Measurements from ENCODE around the gene FXR2. TPM values are rescaled to one million over a fixed set of nuclear protein-coding genes. Genes with fewer than 3 reads are reported as not detected.
"Not testable (repeated sequence)": the region's sequence is repeated elsewhere in the genome, so short reads cannot be mapped to it uniquely, and the experiment has no call there.

Gene FXR2
- total and polyA plus RNA-seq, 2 donors (not counting 3 experiments of a cell fraction or from before 2014, with no cell fraction given) = 40.1 to 48.9 TPM

DNA sequence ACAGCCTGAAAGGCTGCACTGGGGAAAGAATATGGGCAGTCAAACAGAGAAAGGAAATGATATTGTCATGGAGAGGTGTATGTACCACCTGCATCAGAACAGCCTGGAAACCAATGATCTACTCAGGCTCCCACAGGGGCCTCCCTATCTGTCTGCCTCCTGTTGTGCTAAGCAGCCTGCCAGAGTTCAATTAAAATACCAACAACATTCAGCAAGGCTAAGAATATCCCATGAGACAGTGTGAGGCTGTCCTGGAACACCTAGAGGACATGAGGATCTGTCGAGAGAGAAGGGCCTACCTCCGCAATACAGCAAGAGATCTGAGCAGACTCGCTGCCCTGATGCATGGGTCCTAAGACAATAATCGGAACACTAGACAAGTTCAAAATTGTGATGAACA is 8.4 kb downstream of the FXR2 start:
- no peak overlapping the region for H3K4me2 ChIP-seq (ENCODE audit: insufficient read depth, low read length)
- no peaks in the 10 kb centered on the region for H4K20me1 ChIP-seq (replicated peaks; ENCODE audit: control insufficient read depth, extremely low read depth, insufficient read depth, low read length)
- no peaks in the 10 kb centered on the region for H3K9me3 ChIP-seq (replicated peaks; ENCODE audit: control insufficient read depth, insufficient read depth, low read length)
- no peaks in the 10 kb centered on the region for H3K27me3 ChIP-seq (ENCODE audit: control insufficient read depth in 2 of 2, insufficient read depth in 2 of 2, low read length in 2 of 2)
- H3K9me1 ChIP-seq (replicated peaks; ENCODE audit: control insufficient read depth, extremely low read depth, insufficient read depth, low read length) = no peaks in the 10 kb centered on the region
- dilution Hi-C loops (cut with MboI; ENCODE audit: extremely low pct_ligation_motif_present, low sequenced_read_pairs) = no loop called here
- no peak overlapping the region for H3K9ac ChIP-seq (replicated peaks; ENCODE audit: extremely low read depth, insufficient read depth, low read length)
- H3K27ac ChIP-seq (ENCODE audit: insufficient read depth, low read depth, low read length) = no peak overlapping the region
- H3K36me3 ChIP-seq (ENCODE audit: control insufficient read depth in 2 of 2, extremely low read depth in 1 of 2, insufficient read depth in 2 of 2, low read length in 2 of 2) = peaks cover 7 to 21% of the 10 kb centered on the region in 2 experiments
- no peak overlapping the region for H2AFZ ChIP-seq (ENCODE audit: low read depth, low read length)
- intact Hi-C loops (cut with micrococcal nuclease) = no loop called here
- BruUV-seq (replicated peaks) = no TSS peak
- H3K79me2 ChIP-seq (ENCODE audit: control insufficient read depth, insufficient read depth, low read length) = peaks cover 23% of the 10 kb centered on the region
- CTCF ChIA-PET = interaction anchor here (0.9 kb wide), 1 partner anchor 8 kb away, joined by 3 read pairs; the partner anchor contains the start of gene FXR2
- no peak for FAIRE-seq
- DNase-seq (ENCODE audit: low read depth, low spot score) = no peak
- H3K4me3 ChIP-seq (replicated peaks in 1 of 3; ENCODE audit: insufficient read depth in 1 of 3, low read depth in 1 of 3, low read length in 3 of 3) = no peak overlapping the region
- POLR2A ChIA-PET = no interaction called here
- TF ChIP-seq POLR2A (IDR thresholded peaks at IDR 0.05; ENCODE audit: low read depth, low read length) (no peak), POLR2AphosphoS5 (IDR thresholded peaks at IDR 0.05; ENCODE audit: insufficient read depth, low read depth, low read length) (no peak), GATA2 (IDR thresholded peaks at IDR 0.05; ENCODE audit: insufficient read depth, insufficient read length, low read depth, low read length) (no peak), EZH2 (IDR thresholded peaks at IDR 0.05; ENCODE audit: borderline replicate concordance, low read depth, low read length, severe bottlenecking) (no peak), MYC (IDR thresholded peaks at IDR 0.05; ENCODE audit: low read depth, low read length) (no peak), FOS (IDR thresholded peaks at IDR 0.05; ENCODE audit: borderline replicate concordance, insufficient read depth, low read length) (no peak), JUN (IDR thresholded peaks at IDR 0.05; ENCODE audit: borderline replicate concordance, insufficient read depth, insufficient read length, low read depth) (no peak), MAX (IDR thresholded peaks at IDR 0.05; ENCODE audit: insufficient read depth, insufficient read length) (no peak)
- TF ChIP-seq, protein P1, sequence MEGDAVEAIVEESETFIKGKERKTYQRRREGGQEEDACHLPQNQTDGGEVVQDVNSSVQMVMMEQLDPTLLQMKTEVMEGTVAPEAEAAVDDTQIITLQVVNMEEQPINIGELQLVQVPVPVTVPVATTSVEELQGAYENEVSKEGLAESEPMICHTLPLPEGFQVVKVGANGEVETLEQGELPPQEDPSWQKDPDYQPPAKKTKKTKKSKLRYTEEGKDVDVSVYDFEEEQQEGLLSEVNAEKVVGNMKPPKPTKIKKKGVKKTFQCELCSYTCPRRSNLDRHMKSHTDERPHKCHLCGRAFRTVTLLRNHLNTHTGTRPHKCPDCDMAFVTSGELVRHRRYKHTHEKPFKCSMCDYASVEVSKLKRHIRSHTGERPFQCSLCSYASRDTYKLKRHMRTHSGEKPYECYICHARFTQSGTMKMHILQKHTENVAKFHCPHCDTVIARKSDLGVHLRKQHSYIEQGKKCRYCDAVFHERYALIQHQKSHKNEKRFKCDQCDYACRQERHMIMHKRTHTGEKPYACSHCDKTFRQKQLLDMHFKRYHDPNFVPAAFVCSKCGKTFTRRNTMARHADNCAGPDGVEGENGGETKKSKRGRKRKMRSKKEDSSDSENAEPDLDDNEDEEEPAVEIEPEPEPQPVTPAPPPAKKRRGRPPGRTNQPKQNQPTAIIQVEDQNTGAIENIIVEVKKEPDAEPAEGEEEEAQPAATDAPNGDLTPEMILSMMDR (IDR thresholded peaks at IDR 0.05; ENCODE audit: extremely low read depth in 1 of 2, insufficient read depth in 1 of 2, low read depth in 1 of 2, low read length in 2 of 2) = no peak
- no peaks in the 10 kb centered on the region for H3K4me1 ChIP-seq (ENCODE audit: control insufficient read depth, extremely low read depth, insufficient read depth, low read length)

- H3K79me2 ChIP-seq (ENCODE audit: control insufficient read depth, insufficient read depth, low read length); H2AFZ ChIP-seq (ENCODE audit: low read depth, low read length); H3K4me1 ChIP-seq (ENCODE audit: control insufficient read depth, extremely low read depth, insufficient read depth, low read length); H3K9me3 ChIP-seq (replicated peaks; ENCODE audit: control insufficient read depth, insufficient read depth, low read length); H3K4me3 ChIP-seq (replicated peaks in 1 of 3; ENCODE audit: insufficient read depth in 1 of 3, low read depth in 1 of 3, low read length in 3 of 3); H3K27ac ChIP-seq (ENCODE audit: insufficient read depth, low read depth, low read length); POLR2A ChIA-PET; H3K4me2 ChIP-seq (ENCODE audit: insufficient read depth, low read length); H3K9me1 ChIP-seq (replicated peaks; ENCODE audit: control insufficient read depth, extremely low read depth, insufficient read depth, low read length); H3K27me3 ChIP-seq (ENCODE audit: control insufficient read depth in 2 of 2, insufficient read depth in 2 of 2, low read length in 2 of 2); DNase-seq (ENCODE audit: low read depth, low spot score); CTCF ChIA-PET; H3K9ac ChIP-seq (replicated peaks; ENCODE audit: extremely low read depth, insufficient read depth, low read length); intact Hi-C loops (cut with micrococcal nuclease); dilution Hi-C loops (cut with MboI; ENCODE audit: extremely low pct_ligation_motif_present, low sequenced_read_pairs); H4K20me1 ChIP-seq (replicated peaks; ENCODE audit: control insufficient read depth, extremely low read depth, insufficient read depth, low read length); FAIRE-seq; BruUV-seq (replicated peaks): not testable (repeated sequence)
- H3K36me3 ChIP-seq (ENCODE audit: control insufficient read depth in 2 of 2, extremely low read depth in 1 of 2, insufficient read depth in 2 of 2, low read length in 2 of 2) = peaks cover 18 to 54% of the 10 kb centered on the region in 2 experiments
Observed at GRCh38 chr17:7597561-7597960, 17.1 kb downstream of the FXR2 start.

All from endothelial cell of umbilical vein (primary cell).